ENCODE results near the gene BCAS3.
"Not testable (repeated sequence)": the region's sequence is repeated elsewhere in the genome, so short reads cannot be mapped to it uniquely, and the experiment has no call there.

The BCAS3 gene

DNA sequence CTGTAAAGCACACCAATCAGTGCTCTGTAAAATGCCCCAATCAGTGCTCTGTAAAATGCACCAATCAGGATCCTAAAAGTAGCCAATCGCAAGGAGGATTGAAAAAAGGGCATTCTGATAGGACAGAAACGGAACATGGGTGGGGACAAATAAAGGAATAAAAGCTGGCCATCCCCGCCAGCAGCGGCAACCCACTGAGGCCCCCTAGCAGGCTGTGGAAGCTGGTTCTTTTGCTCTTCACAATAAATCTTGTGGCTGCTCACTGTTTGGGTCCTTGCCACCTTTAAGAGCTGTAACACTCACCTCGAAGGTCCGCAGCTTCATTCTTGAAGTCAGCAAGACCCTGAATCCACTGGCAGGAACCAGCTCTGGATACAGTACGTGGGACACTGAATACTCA is 559.6 kb downstream of the BCAS3 start:
- no peak for DNase-seq

DNA sequence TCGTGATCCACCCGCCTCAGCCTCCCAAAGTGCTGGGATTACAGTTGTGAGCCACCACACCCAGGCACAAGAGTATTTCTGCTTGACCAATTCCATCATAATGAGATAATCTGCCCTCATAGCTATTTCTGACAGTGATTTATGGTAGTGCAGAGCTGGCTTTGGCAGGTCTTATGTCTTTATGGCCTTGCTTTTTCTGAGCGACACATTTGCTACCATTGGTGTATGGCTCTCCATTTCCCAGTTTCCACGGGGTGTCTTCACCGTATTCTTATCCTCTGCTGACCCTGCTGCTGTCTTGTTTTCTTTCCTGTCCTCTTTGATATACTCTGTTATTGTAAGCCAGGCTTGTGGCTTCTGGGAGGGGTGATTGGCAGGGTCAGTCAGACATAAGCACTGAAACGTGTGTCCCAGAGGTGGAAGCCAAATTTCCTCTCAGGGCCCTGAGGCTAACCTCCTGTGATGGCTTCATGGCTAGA is 560.8 kb downstream of the BCAS3 start:
- DNase-seq: no peak

DNA sequence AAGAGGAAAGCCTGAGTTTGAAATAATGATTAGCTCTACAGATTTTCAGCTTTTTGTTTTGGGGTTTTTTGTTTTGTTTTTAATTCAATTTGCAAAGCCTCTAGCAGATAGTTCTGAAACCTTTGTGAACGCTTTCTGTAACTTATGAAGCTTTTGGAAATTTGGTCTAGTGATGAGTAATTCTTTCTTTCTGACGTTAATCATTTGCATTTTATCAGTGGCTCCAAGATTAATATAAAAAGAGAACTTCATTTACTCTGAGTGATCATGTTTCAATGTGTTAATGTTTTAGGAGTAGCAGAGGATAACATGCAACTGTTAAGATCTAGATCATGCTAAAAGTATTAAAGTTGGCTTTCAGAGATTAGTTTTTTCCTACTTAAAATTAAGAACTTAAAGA is 561.7 kb downstream of the BCAS3 start:
- DNase-seq: no peak

DNA sequence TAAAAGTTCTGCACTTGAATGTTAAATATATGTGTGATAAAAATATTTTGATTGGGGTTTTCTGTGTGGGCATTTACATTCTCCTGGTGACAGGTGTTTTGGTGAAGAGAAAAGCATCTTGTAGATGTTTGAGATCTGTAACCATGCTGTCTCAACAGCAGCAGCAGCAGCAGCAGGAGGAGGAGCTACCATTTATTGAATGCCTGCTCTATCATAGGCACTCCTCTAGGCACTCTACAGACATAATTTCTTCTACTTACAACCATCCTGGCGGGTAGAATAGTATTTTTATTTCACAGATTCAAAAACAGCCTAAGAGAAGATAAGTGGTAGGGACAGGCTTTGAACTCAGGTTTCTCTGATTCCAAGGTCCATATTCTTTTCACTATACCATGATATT is 562.3 kb downstream of the BCAS3 start:
- no peak for DNase-seq

DNA sequence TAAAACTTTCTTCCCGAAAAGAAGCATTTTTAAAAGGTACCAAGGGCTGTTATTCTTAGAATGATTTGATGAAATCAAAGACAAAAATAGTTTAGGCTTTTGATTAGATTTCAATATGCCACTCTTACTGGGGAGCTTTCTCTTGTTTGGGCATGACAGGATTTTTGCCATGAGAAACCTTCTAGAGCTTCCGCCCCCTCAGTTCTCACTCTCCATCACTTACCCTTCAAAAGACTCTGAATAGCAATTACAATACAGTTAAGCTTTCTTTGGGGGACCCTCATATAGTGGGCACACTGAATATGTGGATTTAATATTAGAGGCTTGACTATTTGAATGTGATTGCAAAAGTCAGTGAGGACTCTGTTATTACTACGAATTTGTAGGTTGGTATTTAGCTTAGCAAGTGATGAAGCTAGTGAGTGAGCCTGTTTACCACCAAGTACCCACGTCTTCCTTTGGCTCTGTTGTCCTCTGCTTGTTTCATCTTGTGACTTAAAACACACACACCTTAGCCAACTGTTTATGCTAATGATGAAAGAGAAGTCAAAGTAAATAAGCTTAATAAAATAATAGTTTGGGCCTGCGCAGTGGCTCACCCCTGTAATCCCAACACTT is 563.3 kb downstream of the BCAS3 start:
- no peak for DNase-seq

DNA sequence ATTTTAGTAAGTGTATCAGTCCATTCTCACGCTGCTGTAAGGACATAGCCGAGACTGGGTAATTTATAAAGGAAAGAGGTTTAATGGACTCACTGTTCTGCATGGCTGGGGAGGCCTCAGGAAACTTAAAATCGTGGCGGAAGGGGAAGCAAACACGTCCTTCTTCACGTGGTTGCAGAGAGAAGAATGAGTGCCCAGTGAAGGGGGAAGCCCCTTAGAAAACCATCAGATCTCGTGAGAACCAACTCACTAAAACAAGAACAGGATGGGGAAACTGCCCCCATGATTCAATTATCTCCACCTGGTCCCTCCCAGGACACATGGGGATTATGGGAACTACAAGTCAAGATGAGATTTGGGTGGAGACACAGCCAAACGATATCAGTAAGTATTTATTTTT is 567.3 kb downstream of the BCAS3 start:
- not testable (repeated sequence) for DNase-seq

DNA sequence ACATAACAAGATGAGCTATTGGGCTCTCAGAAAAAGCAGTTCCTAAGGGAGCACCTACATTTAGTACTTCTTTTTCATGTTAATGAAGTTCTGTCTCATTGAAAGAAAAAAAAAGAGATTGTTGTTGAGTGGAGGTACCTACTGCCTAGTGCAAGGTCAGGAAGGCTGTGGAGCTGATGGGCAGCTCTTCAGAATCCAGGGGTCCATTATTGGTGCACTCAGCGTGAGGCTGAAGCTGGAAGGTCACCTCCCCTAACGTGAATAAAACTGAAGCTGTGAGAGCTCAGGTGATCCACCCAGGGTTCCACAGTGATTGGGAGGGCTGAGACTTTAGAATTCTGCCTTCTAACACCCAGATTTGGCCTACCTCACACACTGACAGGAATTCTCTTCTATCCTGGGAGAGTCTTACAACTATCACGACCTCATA is 568.1 kb downstream of the BCAS3 start:
- no peak for DNase-seq

DNA sequence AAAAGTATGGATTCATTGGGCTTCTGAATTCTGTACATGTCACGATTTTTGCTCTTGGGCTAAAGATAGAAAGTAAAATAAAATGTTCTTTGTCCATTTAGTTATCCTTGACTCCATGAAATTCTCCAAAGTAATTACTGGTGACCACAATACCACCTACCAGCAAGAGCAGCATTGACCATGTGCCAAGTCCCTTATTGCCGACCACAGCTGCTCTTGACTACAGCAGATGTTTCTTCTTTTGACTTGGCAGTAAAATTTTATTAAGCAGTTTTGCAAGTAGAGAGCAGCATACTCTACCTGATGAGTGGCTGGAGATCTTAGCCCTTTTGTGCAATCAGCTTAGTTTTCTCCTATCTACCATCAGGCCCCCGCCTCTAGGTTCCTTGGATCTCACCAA is 569.8 kb downstream of the BCAS3 start:
- DNase-seq: peak; percentile 66

DNA sequence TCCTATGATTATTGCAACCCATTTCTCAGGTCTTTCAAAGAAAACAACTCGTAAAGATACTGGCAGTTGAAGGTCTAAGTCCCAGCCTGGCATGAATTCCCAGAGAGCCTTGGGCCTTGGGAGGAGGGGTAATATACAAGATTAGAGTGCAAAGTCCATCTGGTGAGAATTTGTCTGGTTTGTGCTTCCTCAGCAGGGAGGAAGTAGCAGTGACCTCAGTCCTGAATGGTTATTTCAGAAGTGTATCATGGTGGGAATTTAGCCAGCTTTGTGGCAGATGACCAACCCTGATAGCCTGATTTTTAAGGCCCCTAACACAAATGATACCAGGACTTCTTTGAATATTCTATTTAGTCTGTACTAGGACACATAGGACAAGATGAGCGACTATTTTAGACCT is 570.7 kb downstream of the BCAS3 start:
- DNase-seq: peak; percentile 27

DNA sequence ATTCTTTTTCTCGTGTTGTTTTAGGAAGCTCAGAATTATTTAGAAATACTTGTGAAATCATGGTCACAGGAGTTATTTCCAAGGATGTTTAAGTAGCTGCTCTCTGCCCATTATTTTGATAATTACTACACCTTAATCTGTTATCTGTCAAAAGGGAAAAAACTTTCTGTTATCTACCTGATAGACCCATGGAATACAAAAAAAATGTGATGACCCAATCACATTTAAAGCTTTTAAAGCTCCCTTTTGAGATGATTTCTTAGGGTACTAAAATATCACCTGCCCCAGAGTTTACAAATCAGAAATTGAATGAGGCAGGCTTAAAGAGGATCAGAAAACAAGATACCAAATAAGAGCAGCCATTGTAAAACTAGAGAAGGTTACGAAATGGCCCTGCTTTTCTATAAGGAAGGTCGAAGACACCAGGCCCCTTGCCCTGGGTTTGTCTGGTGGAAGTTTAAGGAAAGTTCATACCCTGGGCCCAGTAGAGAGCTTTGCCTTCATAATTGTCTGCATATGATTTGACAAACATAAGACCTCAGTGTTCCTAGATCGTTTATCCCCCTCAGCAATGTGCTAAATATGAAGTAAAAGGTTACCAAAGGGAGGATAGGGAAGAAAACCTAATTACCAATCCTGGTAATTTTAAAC is 572.1 kb downstream of the BCAS3 start:
- DNase-seq: no peak

DNA sequence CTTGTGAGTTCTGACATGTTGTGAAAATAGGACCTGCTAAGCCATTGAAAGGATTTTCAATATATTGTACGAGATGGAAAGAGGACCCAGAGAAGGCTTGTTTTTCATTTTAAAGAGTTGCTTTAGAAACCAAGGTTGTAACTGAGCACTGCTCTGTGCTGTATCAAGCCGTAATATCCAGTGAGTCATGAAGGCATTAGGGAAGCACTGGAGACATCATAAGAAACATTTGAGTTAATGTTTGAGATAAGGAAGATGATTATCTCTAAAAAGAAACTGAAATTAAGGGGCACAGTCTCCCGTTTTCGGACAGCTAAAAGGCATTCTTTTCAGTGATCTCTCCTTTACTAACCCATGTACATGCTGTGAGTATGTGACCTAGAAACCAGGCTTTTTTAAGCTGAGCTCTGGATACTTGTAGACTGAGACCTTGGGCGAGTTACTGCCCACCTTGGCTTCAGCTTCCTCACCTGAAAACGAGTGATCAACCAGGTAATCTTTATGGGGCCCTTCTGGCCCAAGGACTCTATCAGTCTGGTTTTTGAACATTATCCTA is 572.8 kb downstream of the BCAS3 start:
- peak; percentile 52 for DNase-seq

DNA sequence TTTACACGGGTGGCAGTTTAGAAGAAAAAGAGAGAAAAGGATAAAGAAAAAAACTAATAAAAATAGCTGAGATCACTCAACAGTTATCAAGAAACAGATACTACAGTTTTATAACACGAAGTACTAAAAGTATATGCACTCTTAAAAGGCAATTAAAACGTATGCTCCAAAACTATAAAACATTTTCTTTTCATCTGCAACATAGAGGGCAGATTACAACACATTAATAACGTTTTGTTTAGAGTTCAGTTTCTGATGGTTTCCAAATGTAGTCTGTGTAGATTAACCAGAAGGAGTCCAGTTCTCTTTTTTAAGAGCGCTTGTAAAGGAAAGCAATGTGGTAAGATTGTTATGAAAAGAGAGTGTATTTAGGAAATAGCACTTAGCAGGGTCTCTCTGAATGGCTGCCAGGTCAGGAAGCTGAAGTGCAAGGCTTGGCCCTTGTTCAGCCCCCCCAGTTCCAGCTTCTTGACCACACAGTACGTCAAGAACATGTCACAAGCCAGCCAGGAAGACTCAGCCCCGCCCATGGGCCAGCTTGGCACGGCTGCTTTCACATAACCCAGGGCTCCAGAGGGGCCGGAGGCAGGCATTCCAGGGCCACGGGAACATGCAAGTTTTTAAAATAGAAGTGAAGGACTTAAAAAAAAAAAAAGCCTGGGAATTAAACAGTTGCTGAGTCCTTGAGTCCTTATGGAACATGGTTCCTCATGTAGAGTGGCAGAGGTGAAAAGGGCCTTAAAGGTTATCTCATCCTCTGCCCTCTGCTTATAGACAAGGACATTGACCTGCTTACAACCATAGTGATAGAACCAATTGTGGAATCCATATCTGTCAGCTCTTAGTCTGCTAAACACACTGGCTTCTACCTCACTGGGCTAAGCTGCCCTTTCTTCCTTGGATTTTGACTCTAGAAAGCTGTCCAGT is 574.6 kb downstream of the BCAS3 start:
- peak; percentile 83 for DNase-seq

DNA sequence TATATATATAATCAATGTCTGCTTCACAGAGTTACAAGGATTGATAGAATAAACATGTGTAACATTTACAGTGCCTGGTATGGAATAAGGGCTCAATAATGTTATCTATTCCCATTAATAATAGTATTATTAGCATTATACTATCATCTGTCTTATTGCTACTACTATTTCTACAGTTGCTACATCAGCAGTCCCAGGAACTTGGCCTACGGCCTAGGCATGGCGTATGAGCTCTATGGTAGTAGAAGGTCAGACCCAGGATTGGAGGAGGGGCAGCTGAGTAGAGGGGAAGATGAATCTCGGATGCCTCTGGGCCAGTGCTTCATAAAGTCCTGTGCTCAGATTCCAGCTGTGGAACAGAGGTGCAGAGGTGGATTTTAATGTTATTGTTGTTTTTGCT is 575.7 kb downstream of the BCAS3 start:
- no peak for DNase-seq

DNA sequence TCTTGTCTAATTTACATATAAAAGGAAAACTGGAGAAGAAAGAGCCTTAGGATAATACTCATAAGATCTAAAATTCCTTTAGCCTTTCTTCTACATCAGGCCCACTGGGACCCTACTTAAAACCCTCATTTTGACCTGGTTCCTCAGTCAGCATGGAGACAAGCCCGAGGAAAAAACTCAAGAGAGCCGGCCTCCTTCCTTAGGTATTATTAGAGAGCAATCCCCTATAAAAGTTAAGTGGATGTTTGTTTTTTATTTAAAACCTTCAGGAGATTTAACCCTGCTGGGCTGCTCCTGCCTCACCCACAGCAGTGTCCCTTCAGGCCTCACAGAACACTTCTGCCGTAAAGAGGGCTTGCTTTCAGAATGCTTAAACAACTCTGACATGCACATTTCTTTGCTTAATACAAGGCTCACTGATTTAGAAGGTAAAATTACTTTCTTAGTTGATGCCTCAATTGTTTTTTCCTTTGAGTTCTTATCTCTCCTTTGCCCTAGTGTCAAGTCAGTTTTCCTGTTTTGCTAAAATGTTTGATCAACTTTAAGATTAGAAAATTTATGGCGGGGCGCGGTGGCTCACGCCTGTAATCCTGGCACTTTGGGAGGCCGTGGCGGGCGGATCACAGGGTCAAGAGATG is 576.4 kb downstream of the BCAS3 start:
- DNase-seq: no peak

DNA sequence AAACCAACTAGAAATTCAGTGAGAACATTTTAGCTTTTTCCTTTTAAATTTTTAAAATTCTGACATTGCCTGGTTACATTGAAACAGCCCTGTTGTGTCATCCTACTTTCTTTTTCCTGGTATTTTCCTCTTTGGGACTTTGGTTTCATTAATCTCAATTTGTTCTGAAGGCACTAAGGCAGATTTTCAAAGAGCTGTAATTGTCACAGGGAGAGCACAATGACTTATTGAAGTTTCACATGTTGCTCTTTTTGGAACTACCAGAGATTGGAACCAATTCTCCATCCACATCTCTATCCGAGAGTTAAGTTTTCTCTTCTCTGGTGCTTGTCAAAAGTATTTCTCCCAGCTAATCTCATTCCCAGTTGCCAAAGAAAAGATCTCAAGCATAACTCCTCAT is 577.3 kb downstream of the BCAS3 start:
- no peak for DNase-seq

DNA sequence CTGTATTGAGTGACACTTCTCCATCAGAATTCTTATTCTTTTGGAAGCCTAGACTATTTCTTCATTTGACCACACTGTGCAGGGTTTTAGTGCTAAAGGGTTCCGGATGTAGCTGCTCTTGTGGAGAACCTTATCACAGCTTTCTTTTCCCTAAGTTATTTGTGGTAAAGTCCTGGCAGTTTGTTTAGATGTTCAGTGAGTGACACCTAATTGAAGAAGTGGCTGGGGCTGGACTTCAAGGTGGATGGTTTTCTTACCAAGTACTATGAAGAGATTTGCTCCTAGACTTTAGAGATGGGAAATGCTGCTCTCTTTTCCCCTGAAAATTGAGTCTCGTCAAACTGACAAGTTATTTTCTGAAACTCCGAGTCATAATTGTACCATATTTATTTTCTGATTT is 578.0 kb downstream of the BCAS3 start:
- no peak for DNase-seq

DNA sequence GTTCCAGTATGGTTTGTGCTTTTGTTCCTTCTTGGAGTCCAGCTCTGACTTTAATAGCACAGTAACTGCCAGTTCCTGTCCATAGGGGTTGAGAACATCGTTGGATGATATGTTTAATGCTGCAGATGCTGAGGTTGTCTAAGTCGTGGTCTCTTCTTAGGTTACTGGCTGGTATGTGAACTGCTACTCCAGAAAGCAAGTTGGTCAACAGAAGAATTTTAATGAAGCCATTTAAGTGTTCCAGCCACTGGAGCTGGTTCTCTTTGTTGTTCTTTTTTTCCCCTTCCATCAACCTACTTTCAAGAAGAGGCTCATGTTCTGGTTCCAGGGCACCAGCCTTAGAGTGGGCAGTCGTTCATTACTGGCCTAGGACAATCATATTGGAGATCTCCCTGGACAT is 581.7 kb downstream of the BCAS3 start:
- DNase-seq: no peak

DNA sequence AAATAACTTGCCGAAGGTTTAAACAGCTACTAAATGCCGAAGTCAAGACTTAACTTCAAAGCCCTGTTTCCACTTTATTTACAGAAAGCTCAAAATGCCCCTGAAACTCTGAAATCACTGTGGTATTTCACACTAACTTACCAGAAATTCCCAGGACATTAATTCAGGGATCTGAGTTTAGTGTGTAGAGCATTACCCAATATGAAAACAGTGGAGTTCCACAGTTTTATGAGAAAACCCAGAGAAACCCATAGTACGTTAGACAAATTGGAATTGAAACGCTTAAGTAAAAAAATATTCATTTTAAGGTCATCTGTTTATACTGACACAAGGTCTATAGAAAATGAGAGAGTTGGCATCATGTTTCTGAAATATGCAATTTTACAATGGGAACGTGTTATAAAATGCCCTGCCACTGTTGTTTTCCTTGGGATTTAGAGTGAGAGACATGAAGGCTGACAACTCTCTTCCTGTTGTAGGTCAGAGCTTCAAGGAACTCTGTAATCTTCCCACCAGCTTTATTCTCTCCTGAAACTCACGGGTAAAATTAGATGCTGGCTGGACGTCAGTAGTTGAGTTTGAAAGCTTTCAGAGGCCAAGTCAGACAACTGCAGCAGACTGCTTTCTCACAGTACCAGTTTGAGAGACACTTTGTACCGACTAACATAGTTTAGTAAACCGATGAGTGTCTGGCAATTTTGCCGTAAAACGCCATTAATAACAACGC is 582.6 kb downstream of the BCAS3 start:
- DNase-seq: no peak

DNA sequence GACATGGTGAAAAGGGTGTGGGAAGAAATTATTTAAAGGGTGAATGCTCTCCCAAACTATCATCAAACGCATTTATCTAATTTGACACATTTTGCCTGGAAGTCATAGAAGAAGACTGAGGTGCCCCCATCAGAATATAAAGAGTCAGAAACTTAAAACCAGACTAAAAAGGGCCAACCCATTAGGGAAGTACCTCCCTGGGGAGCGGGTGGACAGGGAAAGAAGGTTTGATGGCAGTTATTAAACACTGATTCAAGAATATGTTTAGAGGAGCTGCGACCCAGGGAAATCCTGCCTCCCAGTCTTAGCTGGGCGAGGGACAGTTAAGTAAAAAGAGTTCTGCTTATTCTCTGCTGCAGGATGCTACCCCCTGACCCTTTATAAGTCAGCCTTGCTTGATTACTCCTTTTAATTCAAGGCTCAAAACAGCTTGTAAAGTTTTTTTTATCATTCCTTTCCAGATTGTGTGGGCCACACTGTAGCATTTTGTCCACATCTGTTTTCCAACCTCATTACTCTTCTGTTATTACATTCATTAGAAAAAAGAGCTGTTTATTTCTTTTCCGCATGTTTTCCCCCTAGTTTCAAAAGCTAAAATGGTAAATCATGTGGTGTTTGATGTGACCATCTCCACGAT is 583.5 kb downstream of the BCAS3 start:
- DNase-seq: no peak

DNA sequence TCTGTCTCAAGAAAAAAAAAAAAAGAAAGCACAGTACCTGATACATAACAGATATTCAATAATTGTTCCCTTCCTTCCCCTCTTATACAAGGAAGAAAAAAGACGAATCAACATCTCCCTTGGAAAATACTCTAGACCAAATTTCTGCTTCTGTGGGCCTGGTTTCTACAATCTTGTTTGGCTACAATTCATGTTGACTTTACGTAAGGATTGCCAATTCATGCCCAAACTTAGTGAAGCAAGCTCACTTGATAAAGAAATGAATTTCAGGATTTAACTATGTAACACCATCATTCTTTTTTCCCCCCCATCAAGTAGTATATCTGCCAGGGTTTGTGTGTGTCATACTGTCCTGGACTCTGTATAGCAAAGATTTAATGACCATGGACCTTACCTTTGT is 587.7 kb downstream of the BCAS3 start:
- DNase-seq: no peak

DNA sequence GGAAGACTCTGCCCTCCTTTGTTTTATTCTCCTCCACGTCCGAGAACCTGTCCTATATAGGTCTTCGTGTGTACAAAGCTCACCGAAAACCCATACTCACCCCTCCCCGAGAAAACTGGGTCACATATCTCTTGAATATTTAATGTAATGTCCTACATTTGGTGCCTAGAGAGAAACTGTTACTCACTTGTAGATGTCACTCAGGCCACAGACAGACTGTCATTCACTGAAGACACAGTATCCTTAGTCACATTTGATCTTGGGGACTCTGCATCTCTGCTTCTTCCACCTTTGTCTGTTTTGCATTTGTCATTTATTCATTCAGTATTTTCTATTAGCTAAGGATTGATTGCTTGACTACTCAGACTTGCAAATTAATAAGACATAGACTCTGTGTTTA is 590.2 kb downstream of the BCAS3 start:
- no peak for DNase-seq

DNA sequence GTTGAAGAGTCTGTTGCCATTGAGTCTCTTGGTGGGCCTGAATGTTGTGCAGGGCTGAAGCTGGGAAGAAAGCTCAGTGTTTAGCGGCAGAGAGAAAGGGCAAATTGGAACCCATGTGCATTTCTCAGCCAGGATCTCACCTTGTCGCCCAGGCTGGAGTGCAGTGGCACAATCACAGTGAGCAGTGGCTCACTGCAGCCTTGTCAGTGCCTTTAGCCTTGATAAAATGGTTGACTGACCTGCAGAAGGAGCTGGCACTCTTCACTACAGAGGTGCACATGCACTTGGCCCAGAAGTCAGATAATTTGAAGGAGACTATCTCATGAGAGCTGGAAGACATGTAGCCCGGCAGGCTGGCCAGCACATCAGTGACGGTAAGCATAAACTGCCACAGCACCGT is 597.7 kb downstream of the BCAS3 start:
- no peak for DNase-seq

All from fibroblast of skin of right biceps (primary cell).